ENCODE measurements around the gene CARMIL3. TPM values are rescaled to one million over a fixed set of nuclear protein-coding genes. Genes with fewer than 3 reads are reported as not detected.

Gene CARMIL3
- total RNA-seq, 1 experiment from 2014 or later = 0.71 TPM

DNA sequence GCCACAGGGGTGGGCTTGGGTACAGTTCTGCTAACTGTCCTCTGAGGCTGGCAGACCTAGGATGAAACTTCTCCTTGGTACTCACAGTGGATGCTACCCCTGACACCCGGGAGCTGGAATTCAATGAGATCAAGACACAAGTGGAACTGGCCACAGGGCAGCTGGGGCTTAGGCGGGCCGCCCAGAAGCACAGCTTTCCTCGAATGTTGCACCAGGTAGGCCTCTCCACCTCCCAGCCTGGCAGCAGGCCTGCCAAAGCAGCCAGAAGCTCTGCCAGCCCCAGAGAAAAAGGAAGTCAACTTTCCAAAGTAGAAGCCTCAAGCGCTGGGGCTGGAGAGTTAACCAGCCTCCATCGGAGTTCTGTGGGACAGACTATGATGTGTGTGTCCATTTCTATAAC, 65.4 kb downstream of the CARMIL3 start:
- BruUV-seq (replicated peaks) = no TSS peak
- H3K27me3 ChIP-seq (ENCODE audit: insufficient read depth, low read length) = no peaks in the 10 kb centered on the region
- POLR2A ChIA-PET = no interaction called here

More for the DNA sequence above, 65.4 kb downstream of the CARMIL3 start:
- peaks cover 18 to 21% of the 10 kb centered on the region in 2 experiments for H3K36me3 ChIP-seq (ENCODE audit: control insufficient read depth in 1 of 2, insufficient read depth in 2 of 2, low read length in 2 of 2)
- intact Hi-C loops (cut with micrococcal nuclease) = no loop called here
- no peak overlapping the region for H3K4me2 ChIP-seq (ENCODE audit: low read length)
- no peak overlapping the region for H3K27ac ChIP-seq (ENCODE audit: low read depth, low read length)
- H3K9me3 ChIP-seq (ENCODE audit: control insufficient read depth in 1 of 2, insufficient read depth in 1 of 2, low read depth in 1 of 2, low read length in 2 of 2) = no peaks in the 10 kb centered on the region
- DNase-seq (ENCODE audit: low read depth, low spot score) (no peak), ATAC-seq (no peak)
- H3K79me2 ChIP-seq (ENCODE audit: insufficient read depth, low read length) = peaks cover 14% of the 10 kb centered on the region; the same call in 1 of the 2 replicates
- no peak overlapping the region for H3K9ac ChIP-seq (ENCODE audit: low read length)
- CTCF ChIA-PET = no interaction called here
- no peaks in the 10 kb centered on the region for H3K9me2 ChIP-seq (ENCODE audit: insufficient read depth)
- no peak for TF ChIP-seq SRF (IDR thresholded peaks at IDR 0.05; ENCODE audit: low read depth)
- TF ChIP-seq, protein P1, sequence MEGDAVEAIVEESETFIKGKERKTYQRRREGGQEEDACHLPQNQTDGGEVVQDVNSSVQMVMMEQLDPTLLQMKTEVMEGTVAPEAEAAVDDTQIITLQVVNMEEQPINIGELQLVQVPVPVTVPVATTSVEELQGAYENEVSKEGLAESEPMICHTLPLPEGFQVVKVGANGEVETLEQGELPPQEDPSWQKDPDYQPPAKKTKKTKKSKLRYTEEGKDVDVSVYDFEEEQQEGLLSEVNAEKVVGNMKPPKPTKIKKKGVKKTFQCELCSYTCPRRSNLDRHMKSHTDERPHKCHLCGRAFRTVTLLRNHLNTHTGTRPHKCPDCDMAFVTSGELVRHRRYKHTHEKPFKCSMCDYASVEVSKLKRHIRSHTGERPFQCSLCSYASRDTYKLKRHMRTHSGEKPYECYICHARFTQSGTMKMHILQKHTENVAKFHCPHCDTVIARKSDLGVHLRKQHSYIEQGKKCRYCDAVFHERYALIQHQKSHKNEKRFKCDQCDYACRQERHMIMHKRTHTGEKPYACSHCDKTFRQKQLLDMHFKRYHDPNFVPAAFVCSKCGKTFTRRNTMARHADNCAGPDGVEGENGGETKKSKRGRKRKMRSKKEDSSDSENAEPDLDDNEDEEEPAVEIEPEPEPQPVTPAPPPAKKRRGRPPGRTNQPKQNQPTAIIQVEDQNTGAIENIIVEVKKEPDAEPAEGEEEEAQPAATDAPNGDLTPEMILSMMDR (IDR thresholded peaks at IDR 0.05 in 2 of 3, conservative IDR thresholded peaks at IDR 0.05 in 1 of 3; ENCODE audit: borderline replicate concordance in 1 of 3, insufficient read depth in 1 of 3, low read depth in 2 of 3, low read length in 2 of 3) = no peak
- TF ChIP-seq SP1 (IDR thresholded peaks at IDR 0.05; ENCODE audit: low read depth) = no peak
- no peak for TF ChIP-seq SIN3A (IDR thresholded peaks at IDR 0.05; ENCODE audit: low read depth)
- no peak for TF ChIP-seq ZNF274 (IDR thresholded peaks at IDR 0.05; ENCODE audit: low read depth, low read length)
- H2AFZ ChIP-seq (ENCODE audit: low read depth, low read length, poor library complexity, severe bottlenecking) = no peak overlapping the region
- no peaks in the 10 kb centered on the region for H4K20me1 ChIP-seq (ENCODE audit: insufficient read depth)
- H3K4me1 ChIP-seq (ENCODE audit: control insufficient read depth in 1 of 2, insufficient read depth in 2 of 2, low read length in 2 of 2) = peaks cover 6 to 16% of the 10 kb centered on the region in 2 experiments; a peak in 3 of 4 replicates
- H3K4me3 ChIP-seq (replicated peaks in 1 of 2; ENCODE audit: low read depth in 1 of 2, low read length in 2 of 2) = no peak overlapping the region
- RAD21 ChIA-PET (ENCODE audit: low non-redundant PET in 1 of 2, low total read pairs in 2 of 2, uncharacterized antibody in 2 of 2, unreplicated experiment in 2 of 2) = no interaction called here

Other genes starting within 250 kb of the CARMIL3 start
- 21.8 TPM for gene DHRS4, start 98.2 kb upstream of the CARMIL3 start, total RNA-seq (2021; ENCODE audit: unreplicated experiment)
- 18.6 TPM for gene DHRS4L2, start 63.1 kb upstream of the CARMIL3 start, total RNA-seq (2021; ENCODE audit: unreplicated experiment)
- gene CPNE6, start 19.6 kb downstream of the CARMIL3 start, total RNA-seq (2021; ENCODE audit: unreplicated experiment) = not detected
- 94.1 TPM for gene PCK2, start 42.3 kb downstream of the CARMIL3 start, total RNA-seq (2021; ENCODE audit: unreplicated experiment)
- gene DCAF11, start 62.8 kb downstream of the CARMIL3 start, total RNA-seq (2021; ENCODE audit: unreplicated experiment) = 47.5 TPM
- 0.66 TPM for gene NRL, start 62.9 kb downstream of the CARMIL3 start, total RNA-seq (2021; ENCODE audit: unreplicated experiment)
- 0.81 TPM for gene FITM1, start 78.7 kb downstream of the CARMIL3 start, total RNA-seq (2021; ENCODE audit: unreplicated experiment)
- gene PSME1, start 84.2 kb downstream of the CARMIL3 start, total RNA-seq (2021; ENCODE audit: unreplicated experiment) = 174 TPM
- 42.0 TPM for gene EMC9, start 89.6 kb downstream of the CARMIL3 start, total RNA-seq (2021; ENCODE audit: unreplicated experiment)
- gene PSME2, start 94.6 kb downstream of the CARMIL3 start, total RNA-seq (2021; ENCODE audit: unreplicated experiment) = 160 TPM
- gene RNF31, start 95.5 kb downstream of the CARMIL3 start, total RNA-seq (2021; ENCODE audit: unreplicated experiment) = 78.0 TPM
- 21.7 TPM for gene IRF9, start 109.3 kb downstream of the CARMIL3 start, total RNA-seq (2021; ENCODE audit: unreplicated experiment)
- gene REC8, start 120.1 kb downstream of the CARMIL3 start, total RNA-seq (2021; ENCODE audit: unreplicated experiment) = 7.6 TPM
- 102 TPM for gene IPO4, start 136.8 kb downstream of the CARMIL3 start, total RNA-seq (2021; ENCODE audit: unreplicated experiment)
- gene TM9SF1, start 143.4 kb downstream of the CARMIL3 start, total RNA-seq (2021; ENCODE audit: unreplicated experiment) = 35.2 TPM
- 0.32 TPM for gene TSSK4, start 153.7 kb downstream of the CARMIL3 start, total RNA-seq (2021; ENCODE audit: unreplicated experiment)
- gene CHMP4A, start 161.5 kb downstream of the CARMIL3 start, total RNA-seq (2021; ENCODE audit: unreplicated experiment) = 34.6 TPM
- 15.9 TPM for gene MDP1, start 164.1 kb downstream of the CARMIL3 start, total RNA-seq (2021; ENCODE audit: unreplicated experiment)
- 178 TPM for gene NEDD8, start 180.4 kb downstream of the CARMIL3 start, total RNA-seq (2021; ENCODE audit: unreplicated experiment)
- gene GMPR2, start 180.9 kb downstream of the CARMIL3 start, total RNA-seq (2021; ENCODE audit: unreplicated experiment) = 66.9 TPM
- gene TINF2, start 190.6 kb downstream of the CARMIL3 start, total RNA-seq (2021; ENCODE audit: unreplicated experiment) = 38.4 TPM
- 5.6 TPM for gene TGM1, start 211.2 kb downstream of the CARMIL3 start, total RNA-seq (2021; ENCODE audit: unreplicated experiment)
- gene RABGGTA, start 219.6 kb downstream of the CARMIL3 start, total RNA-seq (2021; ENCODE audit: unreplicated experiment) = 40.8 TPM
- gene DHRS1, start 247.8 kb downstream of the CARMIL3 start, total RNA-seq (2021; ENCODE audit: unreplicated experiment) = 34.7 TPM
- 39.4 TPM for gene NOP9, start 247.8 kb downstream of the CARMIL3 start, total RNA-seq (2021; ENCODE audit: unreplicated experiment)

Data from HCT116 (cell line).